Hepatic stellate cell (primary cell): ENCODE results near the gene KIF13A.
"Not testable (repeated sequence)": the region's sequence is repeated elsewhere in the genome, so short reads cannot be mapped to it uniquely, and the experiment has no call there.

ENCODE experiments used
- DNase-seq: peaks from one replicate; pipeline ENCODE4 v3.0.0; 2011; ENCODE audit warnings: low spot score

Gene KIF13A

GRCh38 chr6:17932330-17932852, 55.0 kb downstream of the KIF13A start:
- peak; percentile 64 for DNase-seq

GRCh38 chr6:17931227-17931626, 56.2 kb downstream of the KIF13A start:
- no peak for DNase-seq

DNA sequence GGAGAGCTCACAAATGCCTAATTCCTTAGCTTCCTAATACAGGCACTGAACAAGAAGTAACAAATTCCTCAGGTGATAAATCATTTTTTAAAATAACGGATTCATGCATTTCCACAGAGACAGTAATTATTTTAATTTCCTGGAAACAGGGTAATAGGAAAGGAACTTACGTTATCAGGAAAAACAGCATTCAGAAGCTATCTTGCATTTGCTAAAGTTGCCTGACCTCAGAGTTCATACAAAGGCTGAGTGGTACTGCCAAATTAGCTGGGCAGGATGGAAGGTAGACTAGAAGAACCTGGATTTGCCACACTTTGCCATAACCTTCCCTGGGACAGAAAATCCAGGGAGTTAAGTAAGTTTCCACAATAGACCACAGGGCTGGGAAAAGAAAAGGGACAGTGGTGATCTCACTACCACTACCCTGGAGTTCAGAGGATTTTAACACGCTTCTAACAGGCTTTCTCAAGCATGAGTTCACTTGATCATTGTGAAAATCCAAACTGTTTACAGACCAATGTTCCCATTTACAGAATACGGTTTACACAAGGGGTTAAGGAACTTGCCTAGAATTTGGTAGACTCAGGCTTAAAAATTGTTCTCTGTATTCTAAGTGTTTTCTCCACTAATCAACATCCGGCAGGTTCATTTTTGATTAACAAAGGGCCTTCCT, 57.0 kb downstream of the KIF13A start:
- DNase-seq: no peak

- DNase-seq: peak; percentile 36
These were observed 58.7 kb downstream of the KIF13A start for GRCh38 chr6:17928514-17929430.

DNA sequence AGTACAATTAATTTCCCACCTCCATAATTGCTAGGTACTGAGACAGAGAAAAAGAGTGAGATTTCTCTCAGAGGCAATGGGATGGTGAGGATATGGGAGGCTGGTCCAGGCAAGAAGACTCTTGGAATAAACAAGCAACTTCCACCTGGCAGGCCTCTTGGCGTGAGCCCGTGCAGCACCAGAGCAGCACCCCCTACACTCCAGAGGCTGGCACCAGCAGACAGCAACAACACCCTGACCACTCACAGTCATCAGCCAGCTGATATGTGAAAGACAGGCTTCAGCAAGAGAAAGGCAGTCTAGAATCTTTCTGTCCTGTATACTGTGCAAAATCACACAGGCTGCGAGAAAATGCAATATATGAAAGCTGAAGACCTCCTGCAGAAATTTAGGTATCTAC, 59.7 kb downstream of the KIF13A start:
- no peak for DNase-seq

- no peak for DNase-seq
These were observed 64.0 kb downstream of the KIF13A start for GRCh38 chr6:17923401-17923863.

GRCh38 chr6:17921454-17921853, 66.0 kb downstream of the KIF13A start:
- no peak for DNase-seq

DNA sequence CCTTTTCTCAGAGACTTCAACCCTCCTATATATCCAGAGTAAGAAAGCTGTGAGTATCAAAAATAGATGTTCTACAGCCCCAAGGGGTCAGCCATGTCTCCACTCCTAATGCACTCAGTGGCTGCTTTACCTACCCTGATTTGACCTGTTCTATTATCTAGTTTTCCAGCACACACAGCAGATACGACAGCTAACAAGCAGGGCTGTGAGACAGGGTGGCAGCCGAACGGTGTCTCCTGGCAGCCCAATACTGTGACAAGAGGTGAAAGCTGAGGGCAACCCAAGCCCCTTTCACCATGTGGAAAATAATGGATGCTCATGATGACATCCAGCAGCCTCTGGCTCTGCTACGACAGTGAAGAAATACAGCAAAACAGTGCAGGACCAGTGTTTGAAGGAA, 67.9 kb downstream of the KIF13A start:
- no peak for DNase-seq

DNA sequence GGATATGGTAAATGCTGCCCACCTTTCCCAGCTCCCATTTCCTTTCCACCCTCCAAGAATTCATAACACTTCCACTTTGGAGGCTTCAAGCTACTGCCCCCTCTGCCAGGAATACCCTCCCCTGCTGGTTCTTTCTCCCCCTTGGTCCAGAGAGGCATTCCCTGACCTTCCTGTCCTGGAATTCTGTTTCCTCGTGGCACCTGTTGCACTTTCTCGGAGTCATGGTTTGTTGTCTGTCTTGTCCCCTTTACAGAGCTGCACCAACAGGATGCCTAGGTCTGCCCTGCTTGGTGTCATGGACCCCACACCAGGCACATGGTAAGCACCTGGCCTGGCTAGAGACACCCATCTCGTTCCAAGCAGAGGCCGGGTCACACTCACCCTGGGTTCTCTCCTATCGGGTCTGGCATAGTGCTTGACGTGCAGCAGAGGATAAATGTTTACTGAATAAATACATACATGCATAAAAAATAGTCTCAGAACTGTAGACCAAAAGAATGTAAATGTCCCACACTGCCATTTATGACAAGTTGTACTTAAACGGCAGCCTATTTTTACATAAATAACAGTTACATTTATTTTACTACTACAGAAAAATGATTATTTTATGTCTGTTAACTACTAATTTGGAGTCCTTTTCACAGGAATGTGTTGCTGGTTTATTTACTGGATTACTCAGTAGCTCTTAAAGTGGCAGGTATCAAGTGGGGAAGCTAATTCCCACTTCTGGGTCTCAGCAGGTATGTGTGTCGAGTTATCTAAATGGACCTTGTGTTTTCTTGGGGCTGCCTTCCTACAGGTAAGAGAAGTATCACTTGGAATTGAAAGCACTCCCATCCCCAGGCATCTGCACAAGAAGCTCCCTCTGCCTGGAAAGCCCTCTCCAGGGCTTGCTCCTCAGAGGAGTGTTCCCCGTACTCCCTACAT, 69.3 kb downstream of the KIF13A start:
- DNase-seq: no peak

DNA sequence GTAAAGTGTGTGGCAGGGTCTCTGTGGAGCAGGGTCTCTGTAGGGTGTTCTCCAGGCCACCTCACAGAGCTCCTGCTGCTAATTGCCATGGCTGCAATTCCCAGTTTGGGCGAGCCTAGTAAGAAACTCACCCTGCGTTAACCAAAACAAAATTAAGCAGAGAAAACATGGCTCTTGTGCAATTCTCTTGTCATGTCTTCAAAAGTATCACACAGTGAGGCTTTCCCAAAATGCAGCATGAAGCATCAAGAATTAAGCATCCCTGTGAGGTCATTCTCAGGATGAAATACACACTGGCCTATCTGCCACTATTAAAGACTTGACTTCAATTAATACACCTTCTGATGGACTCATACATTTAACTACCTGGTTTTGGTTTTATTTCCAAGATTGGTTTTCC, 72.8 kb downstream of the KIF13A start:
- no peak for DNase-seq

DNA sequence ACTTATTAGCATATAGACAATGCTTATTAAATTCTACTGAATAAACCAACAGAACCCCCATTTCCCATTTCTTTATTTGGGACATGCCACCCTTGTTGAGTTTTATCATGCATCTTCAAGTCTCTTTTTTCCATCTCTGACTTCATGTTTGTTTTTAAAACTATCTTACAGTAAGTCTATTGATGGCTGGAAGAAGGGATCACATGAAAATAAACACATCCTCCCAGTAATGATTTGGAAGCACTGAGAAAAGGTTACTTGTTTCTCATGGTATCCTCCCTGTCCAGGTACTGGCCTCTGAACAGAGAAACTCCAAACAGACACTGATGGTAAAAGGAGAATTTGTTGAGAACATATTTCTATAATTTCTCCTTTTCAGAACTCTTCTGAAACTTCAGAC, 74.9 kb downstream of the KIF13A start:
- no peak for DNase-seq

DNA sequence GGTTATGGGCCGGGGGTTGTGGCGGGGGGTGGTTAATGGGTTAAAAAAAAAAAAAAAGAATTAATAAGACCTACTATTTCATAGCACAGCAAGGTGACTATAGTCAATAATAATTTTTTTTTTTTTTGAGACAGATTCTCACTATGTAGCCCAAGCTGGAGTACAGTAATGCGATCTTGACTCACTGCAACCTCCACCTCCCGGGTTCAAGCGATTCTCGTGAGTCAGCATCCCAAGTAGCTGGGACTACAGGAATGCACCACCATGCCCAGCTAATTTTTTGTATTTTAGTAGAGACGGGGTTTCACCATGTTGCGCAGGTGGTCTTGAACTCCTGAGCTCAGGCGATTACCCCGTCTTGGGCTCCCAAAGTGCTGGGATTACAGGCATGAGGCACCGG, 75.8 kb downstream of the KIF13A start:
- not testable (repeated sequence) for DNase-seq

- DNase-seq: no peak
These were observed 77.2 kb downstream of the KIF13A start for GRCh38 chr6:17910189-17910588.

DNA sequence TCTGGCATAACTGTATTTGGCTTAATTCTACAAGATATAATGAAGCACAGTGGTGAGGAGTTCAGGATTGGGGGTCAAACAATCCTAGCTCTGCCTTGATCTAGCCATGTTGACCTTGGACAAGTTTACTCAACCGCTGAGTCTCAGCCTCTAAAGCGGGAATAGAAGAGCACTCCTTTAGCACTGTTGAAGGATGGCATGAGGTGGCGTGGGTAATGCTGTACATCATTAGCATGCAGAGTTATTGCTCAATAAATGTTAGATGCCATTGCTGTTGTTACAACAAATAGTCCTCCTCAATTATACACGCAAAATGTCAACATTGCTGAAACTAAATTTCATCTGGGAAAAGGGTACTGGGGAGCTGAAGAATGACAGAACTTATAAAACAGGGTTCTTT, 78.6 kb downstream of the KIF13A start:
- no peak for DNase-seq

DNA sequence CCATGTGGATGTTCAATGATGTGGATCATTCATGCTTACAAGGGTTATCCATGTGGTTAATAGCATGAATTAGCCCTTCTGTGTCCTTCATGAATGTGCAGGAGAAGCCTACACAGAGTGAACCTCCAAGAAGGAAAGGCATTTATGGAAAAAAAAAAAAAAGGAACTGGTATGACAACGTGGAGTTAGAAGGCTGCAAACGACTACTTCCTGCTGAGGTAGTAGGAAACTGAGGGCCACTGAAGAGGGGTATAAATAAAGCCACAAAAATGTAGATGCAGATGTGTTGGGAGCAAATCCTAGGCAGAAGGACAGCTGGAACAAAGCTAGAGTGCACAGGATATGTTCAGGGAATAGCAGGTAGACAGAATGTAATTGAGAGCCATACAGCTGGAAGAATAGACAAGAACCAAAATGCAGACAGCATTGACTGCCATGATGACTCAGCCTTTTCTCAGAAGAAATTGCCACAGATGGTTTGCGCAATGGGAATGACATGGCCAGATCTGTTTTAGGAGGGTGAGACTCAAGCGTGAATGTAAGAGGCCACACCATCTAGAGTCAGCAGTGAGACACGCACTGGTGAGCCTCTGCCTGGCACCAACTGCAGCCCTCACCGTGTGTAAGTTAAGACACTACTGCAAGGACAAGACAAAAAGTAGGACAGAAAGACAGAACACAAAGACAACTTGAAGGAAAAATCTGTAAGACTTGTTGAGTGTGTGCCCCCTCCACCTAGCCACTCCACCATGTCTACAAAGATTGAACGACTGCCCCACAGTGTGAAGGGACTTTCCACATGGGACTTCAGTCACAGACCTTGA, 79.8 kb downstream of the KIF13A start:
- DNase-seq: peak; percentile 72

DNA sequence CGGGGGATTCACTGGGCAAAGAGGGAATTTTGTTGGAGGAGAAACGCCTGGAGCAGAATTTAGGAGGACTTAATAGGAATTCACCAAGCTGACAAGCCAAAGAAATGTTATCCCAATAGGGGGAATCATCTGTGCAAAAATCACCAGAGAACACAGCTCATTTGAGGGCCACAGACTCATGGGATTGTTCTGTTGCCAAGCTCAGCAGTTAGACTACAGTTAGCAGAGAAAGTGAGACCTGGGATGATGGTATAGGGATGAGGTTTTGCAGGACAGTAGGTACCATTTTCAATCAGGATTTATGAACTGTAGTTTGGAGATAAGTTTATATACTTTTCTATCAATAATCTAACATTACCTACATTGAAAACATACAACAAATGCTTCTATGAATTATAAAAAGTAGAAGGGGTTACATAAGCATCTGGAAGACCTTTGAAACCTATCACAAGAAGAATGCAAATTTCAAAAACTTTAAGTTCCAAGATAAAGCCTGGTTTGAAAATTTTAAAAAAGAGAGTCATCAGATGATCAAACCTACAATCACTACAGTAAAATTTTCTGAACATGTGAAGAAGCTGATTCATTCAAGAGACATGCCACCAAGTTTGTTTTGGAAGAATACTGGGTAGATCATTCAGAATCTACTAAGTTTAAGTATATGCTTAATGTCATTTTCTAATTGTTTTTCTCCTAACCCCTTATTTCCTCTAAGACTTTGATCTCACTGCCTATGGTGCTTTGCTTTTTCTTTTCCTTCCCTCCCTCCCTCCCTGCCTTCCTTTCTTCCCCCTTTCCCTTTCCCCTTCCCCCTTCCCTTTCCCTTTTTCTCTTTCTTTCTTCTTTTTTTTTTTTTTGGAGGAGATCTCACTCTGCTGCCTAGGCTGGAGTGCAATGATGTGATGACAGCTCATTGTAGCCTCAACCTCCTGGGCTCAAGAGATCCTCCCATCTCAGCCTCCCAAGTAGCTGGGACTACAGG, 81.5 kb downstream of the KIF13A start:
- peak; percentile 40 for DNase-seq

GRCh38 chr6:17904491-17905120, 82.8 kb downstream of the KIF13A start:
- DNase-seq: no peak

DNA sequence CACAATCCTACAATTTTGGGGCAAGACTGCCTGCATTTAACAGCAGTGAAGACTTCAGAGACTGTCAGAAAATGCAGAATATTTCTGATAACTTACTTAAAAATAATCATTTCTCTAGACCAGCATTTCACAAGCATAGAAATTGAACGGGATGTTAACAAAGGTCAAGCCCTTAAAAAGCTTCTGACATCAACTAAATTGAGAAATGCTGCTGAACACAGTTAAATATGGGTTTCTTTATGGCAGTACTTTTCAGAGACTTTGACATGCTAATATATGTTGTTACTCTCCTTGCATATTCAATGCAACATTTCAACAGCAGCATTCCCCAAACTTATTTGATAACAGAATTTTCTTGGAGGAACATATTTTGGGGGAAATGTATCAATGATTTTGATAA, 84.5 kb downstream of the KIF13A start:
- DNase-seq: no peak

DNA sequence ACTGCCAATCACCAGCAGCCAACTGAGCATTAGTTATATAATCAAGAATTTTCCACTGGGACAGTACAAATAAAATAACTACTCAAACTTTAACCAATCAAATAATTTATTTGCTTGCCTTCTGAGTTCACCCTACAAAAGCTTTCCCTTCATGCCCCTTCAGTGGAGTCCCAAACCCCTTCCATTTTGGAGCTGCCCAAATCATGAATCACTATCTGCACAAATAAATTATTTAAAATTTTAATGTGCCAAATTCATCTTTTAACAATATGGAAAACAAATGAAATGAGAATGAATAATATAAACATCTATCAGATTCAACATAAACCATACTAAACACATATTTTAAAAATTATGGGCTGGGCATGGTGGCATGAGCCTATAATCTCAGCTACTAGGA, 85.9 kb downstream of the KIF13A start:
- no peak for DNase-seq
